Gastrocnemius medialis (tissue), 4 donors: Measurements from ENCODE around the gene SCN4B. TPM values are rescaled to one million over a fixed set of nuclear protein-coding genes. Genes with fewer than 3 reads are reported as not detected.
A peak's percentile ranks its signal among the peaks of the same experiment; 100 is the strongest.

Experiments
- ATAC-seq, 2 donors: fragments of 150-250 bp; one replicate each; pipeline ENCODE4 v1.9.1; 2016
- DNase-seq, 2 donors: peaks; one replicate each; pipeline ENCODE4 v3.0.0-alpha.2; 2019
- H3K27ac ChIP-seq, 4 donors: fragments of 200-600 bp; sonication (generic); 1 replicate in 1 of 4; 2 replicates in 3 of 4; pipeline ENCODE4 v1.5.1; 2016 to 2018; ENCODE audit warnings: mild to moderate bottlenecking in 2 of 4, moderate library complexity in 1 of 4
- H3K27me3 ChIP-seq, 3 donors: fragments of 200-600 bp; sonication (generic) in 2 of 3; 1 replicate in 1 of 3; 2 replicates in 2 of 3; pipeline versions ENCODE4 v1.5.1 to v1.6.0; 2016 to 2019; ENCODE audit warnings: mild to moderate bottlenecking in 1 of 3, moderate library complexity in 1 of 3
- H3K36me3 ChIP-seq, 2 donors: fragments of 200-600 bp; sonication (generic) in 1 of 2; one replicate each; pipeline ENCODE4 v1.5.1; 2017 to 2018
- H3K4me1 ChIP-seq, 2 donors: fragments of 200-600 bp; sonication (generic) in 1 of 2; one replicate each; pipeline ENCODE4 v1.5.1; 2016 to 2017; ENCODE audit warnings: mild to moderate bottlenecking in 2 of 2
- H3K4me3 ChIP-seq, 4 donors: fragments of 200-600 bp; sonication (generic) in 3 of 4; 1 replicate in 1 of 4; 2 replicates in 3 of 4; pipeline ENCODE4 v1.5.1; 2016 to 2019; ENCODE audit warnings: mild to moderate bottlenecking in 2 of 4
- H3K9me3 ChIP-seq, 3 donors: fragments of 200-600 bp; sonication (generic) in 2 of 3; 1 replicate in 1 of 3; 2 replicates in 2 of 3; pipeline ENCODE4 v1.5.1; 2016 to 2019
- POLR2A ChIP-seq, 2 donors: fragments of 450-650 bp; IDR thresholded peaks; one replicate each; pipeline ENCODE4 v1.6.1; 2017; ENCODE audit warnings: antibody characterized with exemption in 2 of 2, mild to moderate bottlenecking in 2 of 2, moderate library complexity in 2 of 2
- in situ Hi-C, 4 donors: fragments of 200-750 bp; cut with MboI; loops; one replicate each; pipeline versions ENCODE4 v1.15.0 to v1.8.0; 2017; ENCODE audit warnings: low sequenced_read_pairs in 4 of 4
- intact Hi-C: fragments of 100-400 bp; cut with DNase I; formaldehyde crosslinking; loops from one replicate; pipeline ENCODE4 v1.15.1; 2023; ENCODE audit warnings: low total_unique reads
- total RNA-seq, 4 donors: library from RNA; depleted of rRNA; stranded (reverse); fragments of >200 nt; gene quantifications; one replicate each; pipeline versions ENCODE4 v1.1.0 to v1.2.3, GENCODE V29; 2016
- TF ChIP-seq, protein P1 (sequence below), 5 experiments: fragments of 450-650 bp in 3 of 5; fragments of 200-600 bp in 2 of 5; sonication (generic) in 2 of 5; IDR thresholded peaks in 4 of 5; conservative IDR thresholded peaks in 1 of 5; 1 replicate in 4 of 5; 2 replicates in 1 of 5; pipeline ENCODE4 v1.5.1; 2016 to 2019; ENCODE audit warnings: antibody characterized with exemption in 5 of 5, mild to moderate bottlenecking in 3 of 5, moderate library complexity in 3 of 5

Gene SCN4B
- total RNA-seq, 4 donors from 2014 or later, result 3.5 to 16.3 (median 6.5) TPM

- Histone ChIP-seq H3K36me3 (no peaks in the 10 kb centered on the region), H3K4me3 (no peak overlapping the region), H3K9me3 (no peaks in the 10 kb centered on the region), H3K27me3 (no peaks in the 10 kb centered on the region), H3K27ac (peak overlapping the region in 2 of 4 donors; percentile 35 to 67), H3K4me1 (peaks cover 0 to 17% of the 10 kb centered on the region in 2 donors)
- intact Hi-C loops, result no loop called here
- ATAC-seq (peak; percentile 91 to 96), DNase-seq (peak; percentile 48 to 73)
- TF ChIP-seq, protein P1, sequence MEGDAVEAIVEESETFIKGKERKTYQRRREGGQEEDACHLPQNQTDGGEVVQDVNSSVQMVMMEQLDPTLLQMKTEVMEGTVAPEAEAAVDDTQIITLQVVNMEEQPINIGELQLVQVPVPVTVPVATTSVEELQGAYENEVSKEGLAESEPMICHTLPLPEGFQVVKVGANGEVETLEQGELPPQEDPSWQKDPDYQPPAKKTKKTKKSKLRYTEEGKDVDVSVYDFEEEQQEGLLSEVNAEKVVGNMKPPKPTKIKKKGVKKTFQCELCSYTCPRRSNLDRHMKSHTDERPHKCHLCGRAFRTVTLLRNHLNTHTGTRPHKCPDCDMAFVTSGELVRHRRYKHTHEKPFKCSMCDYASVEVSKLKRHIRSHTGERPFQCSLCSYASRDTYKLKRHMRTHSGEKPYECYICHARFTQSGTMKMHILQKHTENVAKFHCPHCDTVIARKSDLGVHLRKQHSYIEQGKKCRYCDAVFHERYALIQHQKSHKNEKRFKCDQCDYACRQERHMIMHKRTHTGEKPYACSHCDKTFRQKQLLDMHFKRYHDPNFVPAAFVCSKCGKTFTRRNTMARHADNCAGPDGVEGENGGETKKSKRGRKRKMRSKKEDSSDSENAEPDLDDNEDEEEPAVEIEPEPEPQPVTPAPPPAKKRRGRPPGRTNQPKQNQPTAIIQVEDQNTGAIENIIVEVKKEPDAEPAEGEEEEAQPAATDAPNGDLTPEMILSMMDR (IDR thresholded peaks at IDR 0.05 in 4 of 5, conservative IDR thresholded peaks at IDR 0.05 in 1 of 5), result no peak
- no peak for TF ChIP-seq POLR2A (IDR thresholded peaks at IDR 0.05)
- in situ Hi-C loops, result no loop called here
Measured at GRCh38 chr11:118109231-118109630, 43.4 kb downstream of the SCN4B start.

- Histone ChIP-seq H3K9me3 (no peaks in the 10 kb centered on the region), H3K36me3 (no peaks in the 10 kb centered on the region), H3K27ac (peak overlapping the region in 1 of 4 donors; percentile 67), H3K4me3 (no peak overlapping the region), H3K27me3 (no peaks in the 10 kb centered on the region), H3K4me1 (peaks cover 0 to 17% of the 10 kb centered on the region in 2 donors)
- intact Hi-C loops (no loop called here), in situ Hi-C loops (no loop called here)
- DNase-seq (no peak), ATAC-seq (no peak)
- no peak for TF ChIP-seq POLR2A (IDR thresholded peaks at IDR 0.05)
- TF ChIP-seq, protein P1 (IDR thresholded peaks at IDR 0.05 in 4 of 5, conservative IDR thresholded peaks at IDR 0.05 in 1 of 5), result no peak
Measured at GRCh38 chr11:118108513-118108912, 44.1 kb downstream of the SCN4B start.

DNA sequence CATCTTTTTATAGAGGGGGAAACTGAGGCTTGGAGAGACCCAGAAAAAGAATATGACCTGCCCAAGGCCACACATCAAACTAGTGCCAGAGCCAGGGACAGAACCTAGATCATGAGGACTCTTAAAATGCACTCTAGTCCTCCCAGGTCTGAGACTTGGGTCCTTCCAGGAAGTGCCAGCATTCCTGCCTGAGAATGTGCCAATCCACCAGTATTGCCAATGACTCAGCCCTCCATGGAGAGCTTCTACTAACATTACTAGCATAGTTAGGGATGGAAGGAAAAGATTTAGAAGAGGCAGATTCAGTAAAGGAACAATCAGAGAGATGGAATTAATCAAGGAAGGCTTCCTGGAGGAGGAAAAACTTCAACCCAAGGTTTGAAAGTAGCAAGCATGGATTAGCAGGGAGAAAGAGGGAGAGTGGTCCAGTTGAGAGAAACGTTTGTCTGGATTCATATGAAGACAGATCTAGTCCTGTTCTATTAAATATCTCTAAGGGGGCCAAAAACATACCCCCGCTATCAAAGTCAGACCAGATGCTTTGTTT is 45.8 kb downstream of the SCN4B start:
- in situ Hi-C loops, result no loop called here
- peaks cover 0 to 17% of the 10 kb centered on the region in 2 donors for H3K4me1 ChIP-seq
- intact Hi-C loops, result no loop called here
- H3K27me3 ChIP-seq, result no peaks in the 10 kb centered on the region
- no peaks in the 10 kb centered on the region for H3K36me3 ChIP-seq
- TF ChIP-seq, protein P1 (IDR thresholded peaks at IDR 0.05 in 4 of 5, conservative IDR thresholded peaks at IDR 0.05 in 1 of 5), result no peak
- no peaks in the 10 kb centered on the region for H3K9me3 ChIP-seq
- ATAC-seq (no peak), DNase-seq (no peak)
- H3K27ac ChIP-seq, result no peak overlapping the region
- H3K4me3 ChIP-seq, result no peak overlapping the region

GRCh38 chr11:118105657-118106305 is 46.8 kb downstream of the SCN4B start:
- in situ Hi-C loops, result no loop called here
- TF ChIP-seq POLR2A (IDR thresholded peaks at IDR 0.05), result no peak
- TF ChIP-seq, protein P1 (IDR thresholded peaks at IDR 0.05 in 4 of 5, conservative IDR thresholded peaks at IDR 0.05 in 1 of 5), result no peak
- no peak overlapping the region for H3K4me3 ChIP-seq
- no peak for ATAC-seq
- no peak for DNase-seq
- no peaks in the 10 kb centered on the region for H3K9me3 ChIP-seq
- H3K27me3 ChIP-seq, result no peaks in the 10 kb centered on the region
- no peak overlapping the region for H3K27ac ChIP-seq
- intact Hi-C loops, result no loop called here
- H3K36me3 ChIP-seq, result no peaks in the 10 kb centered on the region
- peaks cover 4 to 22% of the 10 kb centered on the region in 2 donors for H3K4me1 ChIP-seq
